HepG2 (cell line): Measurements from ENCODE around the gene ZNF248. TPM values are rescaled to one million over a fixed set of nuclear protein-coding genes. Genes with fewer than 3 reads are reported as not detected.

Experiments
- ATAC-seq: fragments of 200-7000 bp; cut with Tn5 transposase; 3 replicates; pipeline ENCODE4 v1.9.1; 2020; ENCODE audit warnings: mild to moderate bottlenecking, moderate library complexity
- BruUV-seq: library from RNA; stranded (reverse); fragments of 400-500 nt; replicated peaks from 2 replicates; lab custom pipeline; 2021; lab: Mats Ljungman, UMichigan
- CTCF ChIA-PET: fragments of 300-600 bp; formaldehyde crosslinking; extraction: SDS; loops from one replicate; lab custom pipeline; 2021; ENCODE audit warnings: low total read pairs, inconsistent platforms, low intra/inter-chr PET ratio; lab: Yijun Ruan, JAX
- POLR2A ChIA-PET: fragments of 350-600 bp; sonication (Branson Sonifier 250); formaldehyde crosslinking; loops from one replicate; lab custom pipeline; 2020; ENCODE audit warnings: antibody characterized with exemption, inconsistent platforms; lab: Yijun Ruan, JAX
- DNase-seq: peaks from one replicate; pipeline ENCODE4 v3.0.0-alpha.2; 2015; ENCODE audit warnings: low spot score
- FAIRE-seq: peaks from 3 replicates; lab custom pipeline; 2011; peaks lifted over from hg19 to GRCh38; lab: Jason Lieb, UNC
- H2AFZ ChIP-seq: one replicate; pipeline ENCODE4 v1.6.1; 2011; ENCODE audit warnings: low read length, inconsistent platforms
- H3K27ac ChIP-seq: fragments of 300-600 bp; 3 replicates; pipeline ENCODE4 v1.8.0; 2011; ENCODE audit warnings: mixed run types, mild to moderate bottlenecking, mixed read lengths, low read length, inconsistent platforms; ENCODE audit not compliant: insufficient read depth; ENCODE audit errors: extremely low read length
- H3K27me3 ChIP-seq, 2 experiments: fragments of 200-600 bp in 1 of 2; 2 replicates in 1 of 2; 3 replicates in 1 of 2; pipeline versions ENCODE4 v1.6.0 to v1.8.0; 2011; ENCODE audit warnings: low read length in 2 of 2, mild to moderate bottlenecking in 2 of 2, moderate library complexity in 2 of 2, inconsistent platforms in 1 of 2; ENCODE audit not compliant: insufficient read depth in 2 of 2, control insufficient read depth in 1 of 2
- H3K36me3 ChIP-seq, 2 experiments: fragments of 200-600 bp in 1 of 2; replicated peaks in 1 of 2; 2 replicates in 1 of 2; 3 replicates in 1 of 2; pipeline versions ENCODE4 v1.5.1 to v1.8.0; 2011; ENCODE audit warnings: low read length in 2 of 2, inconsistent platforms in 1 of 2; ENCODE audit not compliant: insufficient read depth in 2 of 2, control insufficient read depth in 1 of 2
- H3K4me1 ChIP-seq: 2 replicates; pipeline ENCODE4 v1.5.1; 2012; ENCODE audit warnings: low read length, inconsistent platforms; ENCODE audit not compliant: insufficient read depth
- H3K4me2 ChIP-seq: 2 replicates; pipeline ENCODE4 v1.6.0; 2011; ENCODE audit warnings: low read depth, low read length, inconsistent platforms
- H3K4me3 ChIP-seq, 3 experiments: fragments of 200-600 bp in 1 of 3; sonication (generic), shearing (Covaris generic) in 1 of 3; replicated peaks in 1 of 3; 2 replicates each; pipeline ENCODE4 v1.5.1; 2011 to 2016; ENCODE audit warnings: low read length in 3 of 3, inconsistent platforms in 2 of 3, low read depth in 2 of 3, mild to moderate bottlenecking in 2 of 3, control low read depth in 1 of 3, mixed read lengths in 1 of 3; ENCODE audit not compliant: insufficient read depth in 1 of 3
- H3K79me2 ChIP-seq: one replicate; pipeline ENCODE4 v1.6.1; 2011; ENCODE audit warnings: low read length, inconsistent platforms; ENCODE audit not compliant: insufficient read depth
- H3K9ac ChIP-seq: 2 replicates; pipeline ENCODE4 v1.6.0; 2011; ENCODE audit warnings: mild to moderate bottlenecking, low read depth, low read length, inconsistent platforms; ENCODE audit not compliant: insufficient read depth
- H3K9me3 ChIP-seq: 2 replicates; pipeline ENCODE4 v1.5.1; 2012; ENCODE audit warnings: mild to moderate bottlenecking, low read length
- H4K20me1 ChIP-seq: 2 replicates; pipeline ENCODE4 v1.6.0; 2011; ENCODE audit warnings: inconsistent platforms, mild to moderate bottlenecking, low read length, moderate library complexity; ENCODE audit not compliant: insufficient read depth
- CC2D1A ChIP-seq: sonication (generic); formaldehyde crosslinking; IDR thresholded peaks from 2 replicates; pipeline ENCODE4 v1.8.1; 2023; ENCODE audit warnings: mild to moderate bottlenecking, missing genetic modification reagents
- EZH2 ChIP-seq: conservative IDR thresholded peaks from 2 replicates; pipeline ENCODE4 v1.6.1; 2012; ENCODE audit warnings: mild to moderate bottlenecking, low read depth, low read length, moderate library complexity
- GATAD1 ChIP-seq: IDR thresholded peaks from 2 replicates; pipeline ENCODE4 v1.6.1; 2016; ENCODE audit warnings: missing genetic modification reagents, missing compliant biosample characterization
- PCBP2 ChIP-seq: fragments of 200-400 bp; formaldehyde crosslinking; optimal IDR thresholded peaks from 2 replicates; pipeline ENCODE3; 2018; ENCODE audit warnings: low read length, low read depth; ENCODE audit not compliant: poor library complexity, severe bottlenecking
- RFXAP ChIP-seq: sonication (generic); formaldehyde crosslinking; IDR thresholded peaks from 2 replicates; pipeline ENCODE4 v1.4.0; 2020; ENCODE audit warnings: missing genetic modification reagents, borderline replicate concordance
- SP4 ChIP-seq: sonication (generic); formaldehyde crosslinking; IDR thresholded peaks from 2 replicates; pipeline ENCODE4 v1.8.1; 2023; ENCODE audit warnings: mild to moderate bottlenecking, missing genetic modification reagents
- SRSF4 ChIP-seq: fragments of 200-400 bp; formaldehyde crosslinking; IDR thresholded peaks from one replicate; pipeline ENCODE4 v1.6.1; 2018; ENCODE audit warnings: mild to moderate bottlenecking, low read depth, low read length, moderate library complexity; ENCODE audit not compliant: poor library complexity, severe bottlenecking
- SYNCRIP ChIP-seq: fragments of 200-400 bp; formaldehyde crosslinking; IDR thresholded peaks from 2 replicates; pipeline ENCODE4 v1.6.1; 2018; ENCODE audit warnings: mild to moderate bottlenecking, low read depth, low read length; ENCODE audit not compliant: insufficient read depth
- ZFYVE20 ChIP-seq: sonication (generic); formaldehyde crosslinking; IDR thresholded peaks from 2 replicates; pipeline ENCODE4 v1.8.0; 2023; ENCODE audit warnings: low read depth, mild to moderate bottlenecking, moderate library complexity, missing genetic modification reagents, borderline replicate concordance
- ZNF121 ChIP-seq: sonication (generic); formaldehyde crosslinking; IDR thresholded peaks from 2 replicates; pipeline ENCODE4 v1.5.0; 2020; ENCODE audit warnings: mild to moderate bottlenecking, missing genetic modification reagents
- ZNF34 ChIP-seq: sonication (generic); formaldehyde crosslinking; IDR thresholded peaks from 2 replicates; pipeline ENCODE4 v1.4.0; 2020; ENCODE audit warnings: mild to moderate bottlenecking, missing genetic modification reagents, borderline replicate concordance
- ZZZ3 ChIP-seq: sonication (generic); formaldehyde crosslinking; IDR thresholded peaks from 2 replicates; pipeline ENCODE4 v1.4.0; 2020; ENCODE audit warnings: missing genetic modification reagents, mild to moderate bottlenecking, borderline replicate concordance
- WGBS: methylation state at CpG from one replicate; pipeline ENCODE4 v1.1.6; 2017; ENCODE audit warnings: low lambda C conversion rate; 5-methylcytosine and 5-hydroxymethylcytosine counted together
- in situ Hi-C: cut with HindIII; loops from 2 replicates; pipeline ENCODE4 v1.10.0; 2017; ENCODE audit warnings: low pct_unique_long_range_greater_than_20kb; ENCODE audit not compliant: extremely low pct_ligation_motif_present
- intact Hi-C: fragments of 100-400 bp; cut with micrococcal nuclease; formaldehyde crosslinking; loops from one replicate; pipeline ENCODE4 v1.10.0; 2022; ENCODE audit not compliant: unreplicated experiment
- polyA plus RNA-seq, 8 experiments: library from polyadenylated mRNA; depleted of rRNA in 3 of 8; stranded (reverse) in 7 of 8; unstranded in 1 of 8; fragments of >200 nt; fragmentation: Illumina TruSeq in 4 of 8; extraction: Trizol in 4 of 8; gene quantifications; 2 replicates each; pipeline versions ENCODE4 v1.2.1 to v1.2.3, GENCODE V29; 2011 to 2016; ENCODE audit warnings: low read depth in 4 of 8, missing spikeins in 1 of 8, mixed read lengths in 1 of 8; ENCODE audit not compliant: insufficient read depth in 1 of 8
- total RNA-seq, 5 experiments: library from RNA; depleted of rRNA; stranded (reverse); fragments of >200 nt; fragmentation: Illumina TruSeq; extraction: Trizol; gene quantifications; 2 replicates each; pipeline ENCODE4 v1.2.3, GENCODE V29; 2016; ENCODE audit warnings: low read depth in 1 of 5
- TF ChIP-seq, protein P1 (sequence below): sonication (generic); formaldehyde crosslinking; IDR thresholded peaks from 2 replicates; pipeline ENCODE4 v1.8.1; 2023; ENCODE audit warnings: mild to moderate bottlenecking, missing genetic modification reagents
- TF ChIP-seq, protein P2 (sequence below): IDR thresholded peaks from 2 replicates; pipeline ENCODE4 v1.6.1; 2016; ENCODE audit warnings: missing compliant biosample characterization, missing genetic modification reagents, borderline replicate concordance
- TF ChIP-seq, protein P3 (sequence below): sonication (generic); formaldehyde crosslinking; conservative IDR thresholded peaks from 2 replicates; pipeline ENCODE4 v1.8.1; 2023; ENCODE audit warnings: missing genetic modification reagents
- TF ChIP-seq, protein P4 (sequence below): sonication (generic); formaldehyde crosslinking; IDR thresholded peaks from 2 replicates; pipeline ENCODE4 v1.4.0; 2020; ENCODE audit warnings: missing genetic modification reagents

Gene ZNF248
- total and polyA plus RNA-seq, 2 of the 13 experiments (the other 11 are each of a cell fraction or from before 2014, with no cell fraction given) = 12.8 to 13.3 TPM

DNA sequence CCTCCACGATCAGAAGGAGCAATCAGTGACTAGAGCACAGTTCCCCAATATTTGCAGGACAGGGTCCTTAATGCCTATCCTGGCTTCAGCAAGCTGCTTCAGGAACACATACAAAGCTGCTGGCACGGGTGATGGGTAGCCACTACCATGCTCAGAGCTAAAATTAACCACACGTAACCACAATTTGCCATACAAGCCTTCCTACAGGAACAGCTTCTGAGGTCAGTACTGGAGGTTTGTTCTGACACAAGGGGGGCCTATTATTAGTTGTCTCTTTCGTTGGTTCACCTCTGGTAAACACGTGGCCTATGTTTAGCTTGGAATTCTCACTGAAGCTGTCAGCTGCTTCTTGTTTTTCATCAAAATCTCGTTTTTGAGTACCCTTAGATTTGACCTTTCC is 41.1 kb downstream of the ZNF248 start (continued):
- TF ChIP-seq, protein P1, sequence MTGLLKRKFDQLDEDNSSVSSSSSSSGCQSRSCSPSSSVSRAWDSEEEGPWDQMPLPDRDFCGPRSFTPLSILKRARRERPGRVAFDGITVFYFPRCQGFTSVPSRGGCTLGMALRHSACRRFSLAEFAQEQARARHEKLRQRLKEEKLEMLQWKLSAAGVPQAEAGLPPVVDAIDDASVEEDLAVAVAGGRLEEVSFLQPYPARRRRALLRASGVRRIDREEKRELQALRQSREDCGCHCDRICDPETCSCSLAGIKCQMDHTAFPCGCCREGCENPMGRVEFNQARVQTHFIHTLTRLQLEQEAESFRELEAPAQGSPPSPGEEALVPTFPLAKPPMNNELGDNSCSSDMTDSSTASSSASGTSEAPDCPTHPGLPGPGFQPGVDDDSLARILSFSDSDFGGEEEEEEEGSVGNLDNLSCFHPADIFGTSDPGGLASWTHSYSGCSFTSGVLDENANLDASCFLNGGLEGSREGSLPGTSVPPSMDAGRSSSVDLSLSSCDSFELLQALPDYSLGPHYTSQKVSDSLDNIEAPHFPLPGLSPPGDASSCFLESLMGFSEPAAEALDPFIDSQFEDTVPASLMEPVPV (CRISPR knock-in tag) = no peak
- no peak for TF ChIP-seq CC2D1A (CRISPR knock-in tag)
- no peak for TF ChIP-seq ZNF34
- TF ChIP-seq PCBP2 = no peak
- TF ChIP-seq, protein P2, sequence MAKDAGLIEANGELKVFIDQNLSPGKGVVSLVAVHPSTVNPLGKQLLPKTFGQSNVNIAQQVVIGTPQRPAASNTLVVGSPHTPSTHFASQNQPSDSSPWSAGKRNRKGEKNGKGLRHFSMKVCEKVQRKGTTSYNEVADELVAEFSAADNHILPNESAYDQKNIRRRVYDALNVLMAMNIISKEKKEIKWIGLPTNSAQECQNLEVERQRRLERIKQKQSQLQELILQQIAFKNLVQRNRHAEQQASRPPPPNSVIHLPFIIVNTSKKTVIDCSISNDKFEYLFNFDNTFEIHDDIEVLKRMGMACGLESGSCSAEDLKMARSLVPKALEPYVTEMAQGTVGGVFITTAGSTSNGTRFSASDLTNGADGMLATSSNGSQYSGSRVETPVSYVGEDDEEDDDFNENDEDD (CRISPR knock-in tag) = no peak

DNA sequence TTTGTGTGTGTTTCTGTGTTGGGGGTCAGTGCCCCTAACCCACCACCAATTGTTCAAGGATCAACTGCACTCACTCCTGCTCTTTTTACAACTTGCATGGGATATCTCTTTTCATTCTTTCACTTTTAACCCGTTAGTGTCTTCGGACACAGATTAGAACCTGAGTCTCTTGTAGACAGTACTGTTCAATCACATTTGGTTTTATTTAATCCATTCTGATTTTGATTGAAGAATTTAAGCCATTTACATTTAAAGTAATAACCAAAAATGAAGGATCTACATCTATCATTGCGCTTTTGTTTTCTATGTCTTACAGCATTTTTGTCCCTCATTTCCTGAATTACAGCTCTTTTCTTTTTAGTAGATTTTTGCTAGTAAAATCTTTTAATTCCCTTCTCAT is 43.6 kb downstream of the ZNF248 start:
- intact Hi-C loops = loop anchor here (5.0 kb wide), 1 partner anchor 44 kb away; the partner anchor contains the start of gene ZNF248
- Histone ChIP-seq H3K9ac (no peak overlapping the region), H2AFZ (no peak overlapping the region), H3K9me3 (peaks cover 9% of the 10 kb centered on the region; the same call in 1 of the 2 replicates), H3K79me2 (no peaks in the 10 kb centered on the region), H3K36me3 (0 out of 5 replicates have a peak, but pooled peaks cover 0 to 2% of the 10 kb centered on the region in 2 experiments), H3K4me2 (no peak overlapping the region), H3K4me3 (no peak overlapping the region), H4K20me1 (no peaks in the 10 kb centered on the region), H3K27ac (no peak overlapping the region), H3K4me1 (peaks cover 13% of the 10 kb centered on the region), H3K27me3 (no peaks in the 10 kb centered on the region)
- BruUV-seq = no TSS peak
- ChIA-PET CTCF (no interaction called here), POLR2A (no interaction called here)
- no peak for FAIRE-seq
- WGBS = 98% methylated on average over 3 of the region's 3 CpGs
- no peak for DNase-seq
- in situ Hi-C loops = no loop called here
- ATAC-seq = no peak
- TF ChIP-seq SYNCRIP = no peak
- TF ChIP-seq SP4 (CRISPR knock-in tag) = no peak
- no peak for TF ChIP-seq SRSF4
- no peak for TF ChIP-seq EZH2
- TF ChIP-seq GATAD1 (CRISPR knock-in tag) = no peak
- TF ChIP-seq RFXAP (CRISPR knock-in tag) = no peak
- TF ChIP-seq ZNF121 (CRISPR knock-in tag) = no peak
- TF ChIP-seq, protein P3, sequence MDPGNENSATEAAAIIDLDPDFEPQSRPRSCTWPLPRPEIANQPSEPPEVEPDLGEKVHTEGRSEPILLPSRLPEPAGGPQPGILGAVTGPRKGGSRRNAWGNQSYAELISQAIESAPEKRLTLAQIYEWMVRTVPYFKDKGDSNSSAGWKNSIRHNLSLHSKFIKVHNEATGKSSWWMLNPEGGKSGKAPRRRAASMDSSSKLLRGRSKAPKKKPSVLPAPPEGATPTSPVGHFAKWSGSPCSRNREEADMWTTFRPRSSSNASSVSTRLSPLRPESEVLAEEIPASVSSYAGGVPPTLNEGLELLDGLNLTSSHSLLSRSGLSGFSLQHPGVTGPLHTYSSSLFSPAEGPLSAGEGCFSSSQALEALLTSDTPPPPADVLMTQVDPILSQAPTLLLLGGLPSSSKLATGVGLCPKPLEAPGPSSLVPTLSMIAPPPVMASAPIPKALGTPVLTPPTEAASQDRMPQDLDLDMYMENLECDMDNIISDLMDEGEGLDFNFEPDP (CRISPR knock-in tag) = no peak
- TF ChIP-seq ZFYVE20 (CRISPR knock-in tag) = no peak
- TF ChIP-seq ZZZ3 (CRISPR knock-in tag) = no peak
- TF ChIP-seq, protein P4, sequence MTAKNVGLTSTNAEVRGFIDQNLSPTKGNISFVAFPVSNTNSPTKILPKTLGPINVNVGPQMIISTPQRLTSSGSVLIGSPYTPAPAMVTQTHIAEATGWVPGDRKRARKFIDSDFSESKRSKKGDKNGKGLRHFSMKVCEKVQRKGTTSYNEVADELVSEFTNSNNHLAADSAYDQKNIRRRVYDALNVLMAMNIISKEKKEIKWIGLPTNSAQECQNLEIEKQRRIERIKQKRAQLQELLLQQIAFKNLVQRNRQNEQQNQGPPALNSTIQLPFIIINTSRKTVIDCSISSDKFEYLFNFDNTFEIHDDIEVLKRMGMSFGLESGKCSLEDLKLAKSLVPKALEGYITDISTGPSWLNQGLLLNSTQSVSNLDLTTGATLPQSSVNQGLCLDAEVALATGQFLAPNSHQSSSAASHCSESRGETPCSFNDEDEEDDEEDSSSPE (CRISPR knock-in tag) = no peak
